ENCODE results near the gene KLF16. TPM values are rescaled to one million over a fixed set of nuclear protein-coding genes. Genes with fewer than 3 reads are reported as not detected.

KLF16 gene
- total RNA-seq, 1 donor from 2014 or later: 3.3 TPM

GRCh38 chr19:1866693-1867348 is 3.4 kb upstream of the KLF16 start:
- no peak for DNase-seq

- DNase-seq: no peak
These were observed 2.0 kb upstream of the KLF16 start for GRCh38 chr19:1865172-1866010.

- no peak for DNase-seq
These were observed 1.2 kb upstream of the KLF16 start for GRCh38 chr19:1864480-1865171.

- peak; percentile 81 for DNase-seq
These were observed 480 bp upstream of the KLF16 start for GRCh38 chr19:1863638-1864479.

- DNase-seq: no peak
These were observed 703 bp downstream of the KLF16 start for GRCh38 chr19:1862424-1863327.

- DNase-seq: no peak
These were observed 1.3 kb downstream of the KLF16 start for GRCh38 chr19:1862068-1862423.

GRCh38 chr19:1861599-1862031 is 1.8 kb downstream of the KLF16 start:
- DNase-seq: no peak

- no peak for DNase-seq
These were observed 2.4 kb downstream of the KLF16 start for GRCh38 chr19:1860821-1861598.

GRCh38 chr19:1860042-1860775 is 3.2 kb downstream of the KLF16 start:
- DNase-seq: peak; percentile 58

- no peak for DNase-seq
These were observed 4.0 kb downstream of the KLF16 start for GRCh38 chr19:1859331-1859781.

GRCh38 chr19:1858412-1859081 is 4.8 kb downstream of the KLF16 start:
- no peak for DNase-seq

GRCh38 chr19:1857648-1858326 is 5.6 kb downstream of the KLF16 start:
- no peak for DNase-seq

GRCh38 chr19:1856698-1857603 is 6.4 kb downstream of the KLF16 start:
- DNase-seq: no peak

GRCh38 chr19:1856345-1856697 is 7.1 kb downstream of the KLF16 start:
- no peak for DNase-seq

- no peak for DNase-seq
These were observed 7.5 kb downstream of the KLF16 start for GRCh38 chr19:1855828-1856255.

GRCh38 chr19:1855040-1855827 is 8.1 kb downstream of the KLF16 start:
- DNase-seq: peak; percentile 61

Measured in occipital lobe (tissue), 2 donors.